NT2/D1 (cell line): ENCODE data around the gene LHFPL6.

Source experiments
- SUZ12 ChIP-seq: IDR thresholded peaks from 2 replicates; pipeline ENCODE4 v1.6.1; 2011; ENCODE audit not compliant: insufficient read length, insufficient read depth; ENCODE audit errors: extremely low read depth
- YY1 ChIP-seq: IDR thresholded peaks from 2 replicates; pipeline ENCODE4 v1.6.1; 2011; ENCODE audit not compliant: insufficient read length, insufficient read depth
- ZNF274 ChIP-seq: IDR thresholded peaks from 2 replicates; pipeline ENCODE4 v1.6.1; 2011; ENCODE audit warnings: mild to moderate bottlenecking, low read depth, low read length

DNA sequence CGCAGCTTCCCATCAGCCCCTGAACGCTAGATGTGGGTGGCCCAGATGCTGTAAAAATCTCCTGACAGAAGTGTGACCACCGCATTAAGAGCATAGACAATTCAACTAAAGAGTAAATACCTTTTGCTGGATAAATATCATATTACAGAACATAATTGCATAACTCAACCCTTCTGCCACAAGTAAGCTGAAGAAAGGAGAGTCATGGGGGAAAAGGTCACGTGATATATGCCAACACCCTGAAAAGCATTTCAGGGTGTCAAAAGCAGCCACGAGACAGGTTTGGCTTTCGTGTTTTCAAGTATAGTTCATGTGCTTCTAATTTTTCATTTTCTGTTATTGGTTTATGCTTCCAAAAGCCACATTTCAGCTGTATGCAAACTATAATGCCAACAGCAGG lies 71.3 kb downstream of the LHFPL6 start:
- no peak for TF ChIP-seq SUZ12
- TF ChIP-seq YY1: no peak
- no peak for TF ChIP-seq ZNF274
